Measurements from ENCODE around the gene PRR5. TPM values are rescaled to one million over a fixed set of nuclear protein-coding genes. Genes with fewer than 3 reads are reported as not detected.

The PRR5 gene
- total RNA-seq, 1 donor from 2014 or later, result 19.7 TPM

DNA sequence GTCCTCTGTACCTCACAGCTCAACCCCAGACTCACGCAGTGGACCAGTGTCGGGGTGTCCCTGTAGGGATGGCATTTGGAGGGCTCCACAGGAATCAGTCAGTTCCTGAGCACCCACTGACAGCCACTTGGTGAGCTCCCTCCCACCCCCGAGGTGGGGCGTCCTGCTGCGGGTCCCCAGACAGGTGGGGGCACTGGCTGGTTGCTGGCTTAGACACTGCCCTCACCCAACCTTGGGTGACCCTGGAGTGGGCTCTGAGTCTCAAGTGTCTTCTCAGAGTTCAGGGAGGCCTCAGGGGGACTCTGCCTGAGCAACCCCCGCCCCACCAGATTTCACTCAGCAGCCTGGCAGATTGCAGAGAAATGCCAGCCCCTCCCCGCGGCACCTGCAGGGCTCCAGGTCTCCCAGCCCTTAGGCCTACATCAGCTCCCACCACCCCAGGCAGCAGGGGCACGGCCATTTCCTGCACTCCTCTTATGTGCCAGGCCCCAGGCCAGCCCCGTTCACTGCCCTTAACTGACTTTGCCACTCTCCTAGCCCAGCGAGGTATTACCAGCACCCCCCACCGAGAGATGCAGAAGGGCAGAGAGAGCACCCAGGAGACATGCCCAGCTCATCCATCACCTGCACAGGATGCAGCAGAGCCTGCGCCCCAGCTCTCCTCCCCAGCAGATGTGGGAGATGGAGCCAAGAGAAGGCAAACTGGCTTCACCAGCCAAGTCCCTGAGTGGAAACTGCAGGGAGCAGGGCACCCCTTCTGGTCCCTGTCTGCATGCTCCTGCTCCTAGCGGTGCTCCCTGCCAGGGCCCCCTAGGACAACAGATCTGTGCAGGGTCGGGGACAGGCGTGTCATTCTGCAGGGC lies 2.4 kb downstream of the PRR5 start:
- Mint-ChIP-seq H3K9me3 (no peaks in the 10 kb centered on the region), H3K27me3 (ENCODE audit: insufficient read depth) (peaks cover 6% of the 10 kb centered on the region), H3K4me3 (peak overlapping the region; percentile 72), H3K4me1 (ENCODE audit: low read depth) (no peaks in the 10 kb centered on the region), H3K27ac (no peak overlapping the region), H3K36me3 (ENCODE audit: low read depth) (no peaks in the 10 kb centered on the region)
- no peak for DNase-seq (ENCODE audit: low spot score)
- intact Hi-C loops (cut with micrococcal nuclease), result no loop called here

DNA sequence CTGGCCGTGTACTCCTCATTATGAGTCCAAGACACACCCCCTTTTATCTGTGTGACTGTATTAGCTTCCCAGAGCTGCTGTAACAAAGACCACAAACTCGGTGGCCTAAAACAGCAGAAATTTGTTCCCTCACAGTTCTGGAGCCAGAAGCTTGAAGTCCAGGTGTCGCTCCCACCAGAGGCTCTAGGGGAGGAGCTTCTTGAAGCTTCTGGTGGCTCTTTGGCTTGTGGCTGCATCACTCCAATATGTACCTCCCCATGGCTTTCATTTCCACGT lies 3.0 kb downstream of the PRR5 start:
- intact Hi-C loops (cut with micrococcal nuclease), result no loop called here
- Mint-ChIP-seq H3K27ac (no peak overlapping the region), H3K36me3 (ENCODE audit: low read depth) (no peaks in the 10 kb centered on the region), H3K9me3 (no peaks in the 10 kb centered on the region), H3K4me3 (peak overlapping the region; percentile 56), H3K4me1 (ENCODE audit: low read depth) (no peaks in the 10 kb centered on the region), H3K27me3 (ENCODE audit: insufficient read depth) (peaks cover 6% of the 10 kb centered on the region)
- DNase-seq (ENCODE audit: low spot score), result no peak

DNA sequence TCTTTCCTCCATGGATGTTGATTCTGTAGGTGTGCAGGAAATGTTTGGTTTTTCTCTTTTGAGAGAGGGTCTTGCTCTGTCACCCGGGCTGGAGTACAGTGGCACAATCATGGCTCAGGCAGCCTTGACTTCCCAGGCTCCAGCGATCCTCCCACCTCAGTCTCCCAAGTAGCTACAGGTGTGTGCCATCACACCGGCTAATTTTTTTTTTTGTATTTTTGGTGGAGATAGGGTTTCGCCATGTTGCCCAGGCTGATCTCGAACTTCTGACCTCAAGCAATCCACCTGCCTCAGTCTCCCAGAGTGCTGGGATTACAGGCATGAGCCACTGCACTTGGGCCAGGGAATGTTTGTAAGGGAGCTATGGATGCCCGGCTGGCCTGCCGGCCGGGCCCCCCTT lies 4.5 kb downstream of the PRR5 start:
- no peak for DNase-seq (ENCODE audit: low spot score)
- H3K27ac Mint-ChIP-seq, result no peak overlapping the region
- no peaks in the 10 kb centered on the region for H3K9me3 Mint-ChIP-seq
- intact Hi-C loops (cut with micrococcal nuclease), result no loop called here
- H3K27me3 Mint-ChIP-seq (ENCODE audit: insufficient read depth), result peaks cover 6% of the 10 kb centered on the region
- peaks cover 4% of the 10 kb centered on the region for H3K4me1 Mint-ChIP-seq (ENCODE audit: low read depth)
- no peaks in the 10 kb centered on the region for H3K36me3 Mint-ChIP-seq (ENCODE audit: low read depth)
- no peak overlapping the region for H3K4me3 Mint-ChIP-seq

DNA sequence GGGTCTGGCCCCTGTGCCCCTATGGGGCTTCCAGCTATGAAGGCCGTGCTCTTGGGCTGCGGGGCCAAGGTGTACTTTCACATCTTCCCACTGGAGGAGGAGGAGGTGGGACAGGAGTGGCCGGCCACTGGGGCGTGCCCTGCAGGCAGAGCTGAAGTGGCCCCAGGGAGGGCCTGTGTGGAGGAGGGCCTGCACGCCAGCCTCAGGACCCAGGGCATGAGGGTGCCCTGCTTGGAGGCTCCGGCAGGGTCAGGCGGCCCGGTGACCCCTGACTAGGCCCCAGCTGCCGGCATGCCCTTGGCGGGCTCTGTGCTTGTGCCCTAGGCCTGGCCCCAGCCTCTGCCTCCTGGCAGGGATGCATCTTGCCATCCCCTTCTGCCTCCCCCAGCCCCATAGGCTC lies 5.2 kb downstream of the PRR5 start:
- H3K4me3 Mint-ChIP-seq, result no peak overlapping the region
- no peak for DNase-seq (ENCODE audit: low spot score)
- intact Hi-C loops (cut with micrococcal nuclease), result no loop called here
- H3K9me3 Mint-ChIP-seq, result no peaks in the 10 kb centered on the region
- H3K27ac Mint-ChIP-seq, result no peak overlapping the region
- peaks cover 4% of the 10 kb centered on the region for H3K4me1 Mint-ChIP-seq (ENCODE audit: low read depth)
- peaks cover 6% of the 10 kb centered on the region for H3K27me3 Mint-ChIP-seq (ENCODE audit: insufficient read depth)
- H3K36me3 Mint-ChIP-seq (ENCODE audit: low read depth), result no peaks in the 10 kb centered on the region

DNA sequence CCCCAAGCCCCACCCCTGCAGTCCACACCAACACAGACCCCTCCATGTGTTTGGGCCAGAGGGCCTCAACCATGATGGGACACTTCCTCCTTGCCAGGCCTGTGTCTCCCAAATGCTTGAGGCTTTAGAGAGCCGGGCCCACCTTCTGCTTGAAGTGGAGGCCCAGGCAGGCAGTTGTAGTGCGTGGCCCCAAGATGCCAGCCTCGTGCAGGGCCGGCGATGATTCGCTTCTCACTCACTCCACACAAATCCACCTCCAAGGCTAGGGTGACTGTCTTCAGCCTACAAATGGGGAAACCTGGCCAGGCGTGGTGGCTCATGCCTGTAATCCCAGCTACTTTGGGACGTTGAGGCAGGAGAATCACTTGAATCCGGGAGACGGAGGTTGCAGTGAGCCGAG lies 5.7 kb downstream of the PRR5 start:
- peaks cover 4% of the 10 kb centered on the region for H3K4me1 Mint-ChIP-seq (ENCODE audit: low read depth)
- no peak overlapping the region for H3K4me3 Mint-ChIP-seq
- H3K9me3 Mint-ChIP-seq, result no peaks in the 10 kb centered on the region
- H3K36me3 Mint-ChIP-seq (ENCODE audit: low read depth), result no peaks in the 10 kb centered on the region
- peaks cover 6% of the 10 kb centered on the region for H3K27me3 Mint-ChIP-seq (ENCODE audit: insufficient read depth)
- intact Hi-C loops (cut with micrococcal nuclease), result no loop called here
- DNase-seq (ENCODE audit: low spot score), result no peak
- H3K27ac Mint-ChIP-seq, result no peak overlapping the region

DNA sequence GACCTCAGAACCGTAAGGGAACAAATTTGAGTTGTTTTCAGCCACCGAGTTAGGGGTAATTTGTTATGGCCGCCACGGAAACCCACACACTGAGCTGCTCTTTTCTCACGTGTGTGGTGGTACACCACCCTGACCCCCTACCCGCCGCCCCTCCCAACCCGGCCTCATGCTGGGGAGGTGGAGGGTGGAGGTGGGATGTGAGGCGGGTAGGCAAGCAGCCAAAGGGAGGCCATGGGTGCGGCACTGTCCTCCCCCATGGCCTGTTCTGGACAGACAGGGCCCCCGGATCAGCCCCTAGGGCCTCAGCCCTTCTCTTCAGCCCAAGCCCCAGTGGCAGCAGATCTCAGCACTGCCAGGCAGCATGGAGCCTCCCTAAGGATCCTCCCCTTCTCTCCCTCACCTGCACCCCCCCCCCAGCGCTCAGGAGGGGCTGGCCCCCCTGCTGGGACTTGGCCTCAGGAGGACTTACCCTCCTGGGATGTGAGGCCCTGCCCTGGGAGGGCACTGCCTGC lies 7.9 kb downstream of the PRR5 start:
- no peak overlapping the region for H3K27ac Mint-ChIP-seq

DNA sequence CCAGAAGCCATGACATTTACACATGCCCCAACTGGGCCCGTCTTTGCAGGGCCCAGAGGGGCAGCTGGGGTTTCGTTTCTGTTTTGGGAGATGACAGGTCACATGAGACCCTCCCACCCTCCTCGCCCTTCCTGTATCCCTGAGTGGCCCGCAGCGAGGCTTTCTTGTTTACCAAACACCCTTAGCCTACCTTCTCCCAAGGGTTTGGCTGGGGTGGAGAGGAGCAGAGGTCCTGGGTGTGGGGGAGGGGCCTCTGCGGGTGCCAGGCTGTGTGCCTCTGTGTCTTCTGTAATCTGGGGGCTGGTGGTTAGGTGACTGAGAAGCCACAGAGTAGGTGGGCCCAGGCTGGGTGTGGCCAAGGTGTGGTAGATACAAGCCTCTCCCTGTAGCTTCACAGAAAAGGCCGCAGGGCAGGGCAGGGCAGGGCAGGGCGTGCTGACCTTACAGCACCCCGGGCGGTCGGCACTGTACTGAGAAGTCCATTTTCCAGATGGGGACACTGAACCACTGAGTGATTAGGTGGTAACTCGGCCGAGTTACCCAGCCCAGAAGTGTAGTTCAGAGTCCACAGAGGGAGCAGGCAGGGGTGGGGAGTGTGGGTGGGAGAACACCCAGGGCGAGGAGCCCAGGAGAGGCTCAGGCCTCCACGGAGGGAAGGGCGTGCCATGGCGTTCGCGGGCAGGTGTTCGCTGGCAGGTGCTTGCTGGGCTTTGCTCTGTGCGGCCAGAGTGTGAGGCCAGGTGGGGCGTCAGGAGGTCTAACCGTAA lies 8.7 kb downstream of the PRR5 start:
- intact Hi-C loops (cut with micrococcal nuclease), result no loop called here
- Mint-ChIP-seq H3K27me3 (ENCODE audit: insufficient read depth) (no peaks in the 10 kb centered on the region), H3K9me3 (no peaks in the 10 kb centered on the region), H3K4me1 (ENCODE audit: low read depth) (peaks cover 4% of the 10 kb centered on the region), H3K4me3 (no peak overlapping the region), H3K36me3 (ENCODE audit: low read depth) (no peaks in the 10 kb centered on the region), H3K27ac (no peak overlapping the region)
- DNase-seq (ENCODE audit: low spot score), result no peak

More for the DNA sequence above, 7.9 kb downstream of the PRR5 start:
- Mint-ChIP-seq H3K9me3 (no peaks in the 10 kb centered on the region), H3K4me1 (ENCODE audit: low read depth) (peaks cover 4% of the 10 kb centered on the region), H3K4me3 (no peak overlapping the region), H3K27me3 (ENCODE audit: insufficient read depth) (no peaks in the 10 kb centered on the region), H3K36me3 (ENCODE audit: low read depth) (no peaks in the 10 kb centered on the region)
- no peak for DNase-seq (ENCODE audit: low spot score)
- intact Hi-C loops (cut with micrococcal nuclease), result no loop called here

DNA sequence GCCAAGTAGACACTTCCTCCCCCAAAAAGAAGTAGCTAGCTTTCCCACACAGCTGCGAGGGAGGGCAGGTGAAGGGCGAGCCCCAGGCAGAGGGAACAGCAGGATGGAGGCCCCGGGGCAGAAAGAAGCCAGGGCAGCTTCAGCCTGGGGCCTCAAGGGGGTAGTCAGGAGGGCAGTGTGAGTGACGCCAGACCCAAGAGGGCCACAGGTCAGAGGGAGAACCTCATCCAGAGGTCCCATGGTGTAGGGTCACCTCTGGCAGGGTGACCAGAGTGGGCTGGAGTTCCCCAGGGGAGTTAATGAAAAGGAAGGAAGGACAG lies 9.2 kb downstream of the PRR5 start:
- no peak overlapping the region for H3K4me3 Mint-ChIP-seq
- H3K9me3 Mint-ChIP-seq, result no peaks in the 10 kb centered on the region
- peaks cover 4% of the 10 kb centered on the region for H3K4me1 Mint-ChIP-seq (ENCODE audit: low read depth)
- no peak for DNase-seq (ENCODE audit: low spot score)
- intact Hi-C loops (cut with micrococcal nuclease), result no loop called here
- no peak overlapping the region for H3K27ac Mint-ChIP-seq
- H3K36me3 Mint-ChIP-seq (ENCODE audit: low read depth), result no peaks in the 10 kb centered on the region
- no peaks in the 10 kb centered on the region for H3K27me3 Mint-ChIP-seq (ENCODE audit: insufficient read depth)

DNA sequence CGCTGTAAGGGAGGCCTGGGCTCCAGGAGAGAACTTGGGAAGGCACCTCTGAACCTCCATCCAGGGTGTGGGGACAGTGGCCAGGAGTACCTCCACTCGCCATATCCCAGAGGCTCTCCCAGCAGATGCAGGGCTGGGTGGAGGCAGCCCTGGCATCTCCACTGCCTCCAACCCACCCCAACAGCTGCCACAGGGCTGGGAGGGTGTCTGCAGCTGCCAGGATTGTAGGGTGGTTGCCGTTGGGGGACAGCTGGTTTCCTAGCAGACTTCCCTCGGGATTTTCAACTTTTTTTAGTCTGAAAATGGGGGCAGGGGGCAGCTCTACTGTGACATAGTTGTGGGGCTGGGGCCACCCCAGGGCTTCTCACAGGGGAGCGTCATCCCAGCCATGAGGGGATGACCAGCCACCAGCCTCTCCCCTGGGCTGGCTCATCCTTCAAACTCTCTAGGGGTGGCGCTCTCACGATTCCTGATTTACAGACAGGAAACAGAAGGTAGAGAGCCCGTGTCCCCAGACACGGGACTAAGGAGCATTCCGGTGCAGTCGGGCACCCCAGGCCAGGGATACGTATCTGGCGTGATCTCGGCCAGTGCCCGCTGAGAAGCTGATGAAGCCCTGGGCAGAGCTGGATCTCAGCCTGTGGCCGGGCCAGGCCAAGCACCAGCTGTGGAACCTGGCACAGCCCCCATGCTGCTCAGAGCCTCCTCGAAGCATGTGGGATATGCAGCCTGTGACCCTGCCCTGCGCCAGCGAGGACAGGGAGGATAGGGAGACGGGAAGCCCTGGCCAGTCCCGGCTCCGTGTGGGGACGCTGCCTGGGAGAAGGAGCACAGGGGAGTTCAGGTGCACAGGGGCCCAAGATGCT lies 9.9 kb downstream of the PRR5 start:
- Mint-ChIP-seq H3K4me1 (ENCODE audit: low read depth) (peaks cover 4% of the 10 kb centered on the region), H3K9me3 (no peaks in the 10 kb centered on the region), H3K4me3 (no peak overlapping the region), H3K27ac (no peak overlapping the region), H3K27me3 (ENCODE audit: insufficient read depth) (no peaks in the 10 kb centered on the region), H3K36me3 (ENCODE audit: low read depth) (no peaks in the 10 kb centered on the region)
- DNase-seq (ENCODE audit: low spot score), result no peak
- intact Hi-C loops (cut with micrococcal nuclease), result no loop called here

DNA sequence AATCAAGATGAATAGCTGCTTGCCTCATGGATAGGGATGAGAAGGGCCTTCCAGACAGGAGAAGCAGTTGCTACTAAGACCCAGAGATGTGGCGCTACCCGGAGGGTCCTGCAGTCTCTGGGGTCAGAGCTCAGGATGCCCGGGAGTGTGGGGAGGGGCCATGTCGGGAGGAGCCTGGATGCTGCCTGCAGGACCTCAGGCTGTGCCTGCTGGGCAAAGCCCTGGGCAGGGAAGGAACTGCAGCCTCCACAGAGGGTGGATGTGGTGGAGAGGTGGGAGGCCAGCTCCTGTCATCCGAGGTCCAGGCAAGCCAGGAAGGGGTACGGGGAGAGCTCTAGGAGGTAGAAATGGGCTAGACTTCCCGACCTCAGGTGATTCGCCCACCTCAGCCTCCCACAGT lies 11.0 kb downstream of the PRR5 start:
- Mint-ChIP-seq H3K9me3 (no peaks in the 10 kb centered on the region), H3K27me3 (ENCODE audit: insufficient read depth) (no peaks in the 10 kb centered on the region), H3K36me3 (ENCODE audit: low read depth) (no peaks in the 10 kb centered on the region), H3K4me3 (no peak overlapping the region), H3K4me1 (ENCODE audit: low read depth) (peaks cover 4% of the 10 kb centered on the region), H3K27ac (no peak overlapping the region)
- DNase-seq (ENCODE audit: low spot score), result no peak
- intact Hi-C loops (cut with micrococcal nuclease), result no loop called here

DNA sequence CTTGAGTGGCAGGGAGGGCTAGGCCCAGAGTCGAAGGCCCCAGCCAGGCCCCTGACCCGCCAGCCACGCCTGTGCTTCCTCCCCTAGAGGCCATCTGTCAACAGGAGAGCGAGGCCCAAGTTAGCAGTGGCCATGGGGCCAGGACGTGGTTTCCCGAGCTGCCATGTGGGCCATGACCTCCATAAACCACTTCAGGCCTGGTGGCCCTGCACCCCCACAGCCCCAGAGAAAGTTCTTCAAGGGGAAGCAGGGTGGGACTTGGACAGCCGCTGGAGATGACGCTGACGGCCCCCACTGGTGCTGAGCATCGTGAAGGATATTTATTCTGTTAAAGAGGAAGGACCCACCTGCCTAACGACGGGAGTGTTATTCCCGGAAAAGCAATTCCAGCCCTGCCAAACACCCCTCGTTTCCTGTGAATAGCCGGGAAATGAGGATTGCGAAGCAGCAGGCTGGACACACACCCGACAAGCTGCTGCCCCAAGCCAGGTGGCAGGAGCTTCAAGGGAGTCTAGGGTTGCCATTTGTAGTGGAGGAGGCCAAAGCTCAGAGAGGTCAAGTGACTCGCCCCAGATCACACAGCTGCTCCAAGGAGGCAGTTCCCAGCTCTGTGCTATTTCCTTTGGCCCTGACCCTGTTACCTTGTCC lies 12.8 kb downstream of the PRR5 start:
- Mint-ChIP-seq H3K4me1 (ENCODE audit: low read depth) (peaks cover 12% of the 10 kb centered on the region), H3K9me3 (no peaks in the 10 kb centered on the region), H3K4me3 (no peak overlapping the region), H3K27me3 (ENCODE audit: insufficient read depth) (no peaks in the 10 kb centered on the region), H3K27ac (no peak overlapping the region), H3K36me3 (ENCODE audit: low read depth) (no peaks in the 10 kb centered on the region)
- intact Hi-C loops (cut with micrococcal nuclease), result no loop called here
- DNase-seq (ENCODE audit: low spot score), result no peak

DNA sequence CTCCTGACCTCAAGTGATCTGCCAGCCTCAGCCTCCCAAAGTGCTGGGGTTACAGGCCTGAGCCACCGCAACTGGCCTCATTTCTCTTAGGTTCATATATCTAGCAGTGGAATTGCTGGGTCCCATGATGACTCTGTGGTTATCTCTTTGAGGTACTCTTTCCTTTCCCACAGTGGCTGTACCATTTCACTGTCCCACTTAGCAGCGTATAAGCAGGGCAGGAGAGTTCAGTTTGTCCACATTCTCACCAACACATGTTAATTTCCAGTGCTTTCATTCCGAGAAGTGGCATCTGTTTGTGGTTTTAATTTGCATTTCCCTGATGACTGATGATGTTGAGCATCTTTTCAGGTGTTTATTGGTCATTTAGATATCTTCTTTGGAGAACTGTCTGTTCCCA lies 16.4 kb downstream of the PRR5 start:
- DNase-seq (ENCODE audit: low spot score), result no peak
- Mint-ChIP-seq H3K27me3 (ENCODE audit: insufficient read depth) (peaks cover 1% of the 10 kb centered on the region), H3K9me3 (no peaks in the 10 kb centered on the region), H3K4me1 (ENCODE audit: low read depth) (peaks cover 8% of the 10 kb centered on the region), H3K4me3 (no peak overlapping the region), H3K27ac (no peak overlapping the region), H3K36me3 (ENCODE audit: low read depth) (no peaks in the 10 kb centered on the region)
- intact Hi-C loops (cut with micrococcal nuclease), result no loop called here
